Tibial nerve (tissue), 4 donors: ENCODE measurements around the gene FUT4. TPM values are rescaled to one million over a fixed set of nuclear protein-coding genes. Genes with fewer than 3 reads are reported as not detected.
A peak's percentile ranks its signal among the peaks of the same experiment; 100 is the strongest.

Experiments used
- DNase-seq, 2 donors: peaks; one replicate each; pipeline ENCODE4 v3.0.0-alpha.2; 2019; ENCODE audit warnings: low spot score in 2 of 2
- H3K27ac ChIP-seq, 4 donors: fragments of 200-600 bp; sonication (generic) in 3 of 4; one replicate each; pipeline ENCODE4 v1.5.1; 2017 to 2019; ENCODE audit warnings: mild to moderate bottlenecking in 1 of 4
- H3K27me3 ChIP-seq, 2 donors: fragments of 200-600 bp; sonication (generic) in 1 of 2; one replicate each; pipeline versions ENCODE4 v1.5.1 to v1.6.0; 2017 to 2019
- H3K36me3 ChIP-seq, 3 donors: fragments of 200-600 bp; sonication (generic); one replicate each; pipeline ENCODE4 v1.5.1; 2018 to 2019
- H3K4me1 ChIP-seq, 4 donors: fragments of 200-600 bp; sonication (generic) in 3 of 4; one replicate each; pipeline ENCODE4 v1.5.1; 2017 to 2019
- H3K4me3 ChIP-seq, 4 donors: fragments of 200-600 bp; sonication (generic) in 3 of 4; one replicate each; pipeline ENCODE4 v1.5.1; 2017 to 2019; ENCODE audit warnings: mild to moderate bottlenecking in 1 of 4, moderate library complexity in 1 of 4
- H3K9me3 ChIP-seq, 4 donors: fragments of 200-600 bp; sonication (generic) in 3 of 4; one replicate each; pipeline ENCODE4 v1.5.1; 2017 to 2019
- CTCF ChIP-seq, 5 experiments: fragments of 200-600 bp in 3 of 5; fragments of 450-650 bp in 2 of 5; sonication (generic) in 3 of 5; IDR thresholded peaks; one replicate each; pipeline ENCODE4 v1.5.1; 2016 to 2019; ENCODE audit warnings: antibody characterized with exemption in 5 of 5, mild to moderate bottlenecking in 3 of 5, moderate library complexity in 2 of 5
- EP300 ChIP-seq, 2 donors: sonication (generic); formaldehyde crosslinking; IDR thresholded peaks; one replicate each; pipeline ENCODE4 v1.6.1; 2017; ENCODE audit warnings: antibody characterized with exemption in 2 of 2, mild to moderate bottlenecking in 1 of 2
- POLR2A ChIP-seq, 2 donors: fragments of 450-650 bp; IDR thresholded peaks; one replicate each; pipeline ENCODE4 v1.6.1; 2017; ENCODE audit warnings: antibody characterized with exemption in 2 of 2, mild to moderate bottlenecking in 2 of 2, moderate library complexity in 2 of 2
- whole genome bisulfite sequencing, 2 donors: methylation state at CpG; one replicate each; pipeline ENCODE4 v1.1.5; 2018; 5-methylcytosine and 5-hydroxymethylcytosine counted together
- total RNA-seq, 4 donors: library from RNA; depleted of rRNA; stranded (reverse); fragments of >200 nt; gene quantifications; one replicate each; pipeline ENCODE4 v1.1.0, GENCODE V29; 2016

Gene FUT4
- total RNA-seq, 4 donors from 2014 or later, result 5.4 to 11.0 (median 7.7) TPM

DNA sequence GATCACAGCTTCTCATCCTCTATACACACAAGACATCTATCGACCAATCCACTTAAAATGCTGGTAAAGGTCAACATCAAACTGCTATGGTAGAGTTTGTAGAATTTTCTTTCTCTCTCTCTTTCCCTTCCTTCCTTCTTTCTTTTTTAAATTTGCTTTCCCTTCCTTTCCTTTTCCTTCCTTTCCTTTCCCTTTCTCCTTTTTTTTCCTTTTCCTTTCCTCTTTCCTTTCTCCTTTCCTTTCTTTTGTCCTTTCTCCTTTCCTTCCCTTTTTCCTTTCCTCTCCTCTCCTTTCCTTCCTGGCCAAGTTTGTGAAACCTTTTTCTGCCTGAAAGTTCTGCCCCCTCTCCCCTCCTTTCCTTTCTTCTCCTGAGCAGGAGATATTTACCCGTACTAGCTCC lies 28.3 kb upstream of the FUT4 start:
- no peaks in the 10 kb centered on the region for H3K36me3 ChIP-seq
- H3K4me3 ChIP-seq, result no peak overlapping the region
- peaks cover 0 to 21% (median 4%) of the 10 kb centered on the region in 4 donors for H3K4me1 ChIP-seq
- H3K27me3 ChIP-seq, result no peaks in the 10 kb centered on the region
- WGBS, 2 donors, result 88 to 91% methylated on average over 2 of the region's 2 CpGs
- no peaks in the 10 kb centered on the region for H3K9me3 ChIP-seq
- H3K27ac ChIP-seq, result no peak overlapping the region
- no peak for TF ChIP-seq POLR2A (IDR thresholded peaks at IDR 0.05)
- TF ChIP-seq EP300 (IDR thresholded peaks at IDR 0.05), result no peak
- TF ChIP-seq CTCF (IDR thresholded peaks at IDR 0.05), result no peak
- DNase-seq, result no peak

DNA sequence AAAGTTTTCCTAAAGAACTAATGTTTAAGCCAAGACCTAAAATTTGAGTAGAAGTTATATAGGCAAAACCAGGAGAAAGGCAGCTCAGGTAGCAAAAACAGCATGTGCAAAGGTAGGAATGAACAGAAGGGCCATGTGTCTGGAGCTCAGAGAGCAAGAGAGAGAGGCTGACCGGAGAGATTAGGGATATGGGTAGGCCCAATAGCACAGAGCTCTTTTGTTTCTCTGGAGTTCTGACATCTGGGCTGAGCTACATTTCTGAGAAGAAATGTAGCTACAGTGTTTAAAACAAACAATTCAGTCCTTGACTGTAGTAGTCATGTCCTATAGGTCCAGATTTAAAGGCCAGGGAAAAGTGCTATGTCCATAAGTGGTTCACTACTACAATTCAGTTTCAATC lies 27.0 kb upstream of the FUT4 start:
- no peak overlapping the region for H3K4me3 ChIP-seq
- no peaks in the 10 kb centered on the region for H3K9me3 ChIP-seq
- no peak for DNase-seq
- H3K4me1 ChIP-seq, result peaks cover 0 to 21% (median 4%) of the 10 kb centered on the region in 4 donors
- H3K27ac ChIP-seq, result no peak overlapping the region
- H3K27me3 ChIP-seq, result no peaks in the 10 kb centered on the region
- TF ChIP-seq POLR2A (IDR thresholded peaks at IDR 0.05) (no peak), EP300 (IDR thresholded peaks at IDR 0.05) (no peak), CTCF (IDR thresholded peaks at IDR 0.05) (no peak)
- 24 to 49% methylated on average over 1 of the region's 1 CpG for WGBS, 2 donors
- H3K36me3 ChIP-seq, result no peaks in the 10 kb centered on the region

GRCh38 chr11:94518300-94518699 lies 25.4 kb upstream of the FUT4 start:
- H3K9me3 ChIP-seq, result no peaks in the 10 kb centered on the region
- TF ChIP-seq CTCF (IDR thresholded peaks at IDR 0.05), result no peak
- TF ChIP-seq EP300 (IDR thresholded peaks at IDR 0.05), result no peak
- no peak for TF ChIP-seq POLR2A (IDR thresholded peaks at IDR 0.05)
- no peak overlapping the region for H3K4me3 ChIP-seq
- no peaks in the 10 kb centered on the region for H3K36me3 ChIP-seq
- no peaks in the 10 kb centered on the region for H3K27me3 ChIP-seq
- 69 to 79% methylated on average over 4 of the region's 4 CpGs for WGBS, 2 donors
- no peak for DNase-seq
- H3K4me1 ChIP-seq, result peaks cover 0 to 5% (median 0%) of the 10 kb centered on the region in 4 donors
- H3K27ac ChIP-seq, result no peak overlapping the region

DNA sequence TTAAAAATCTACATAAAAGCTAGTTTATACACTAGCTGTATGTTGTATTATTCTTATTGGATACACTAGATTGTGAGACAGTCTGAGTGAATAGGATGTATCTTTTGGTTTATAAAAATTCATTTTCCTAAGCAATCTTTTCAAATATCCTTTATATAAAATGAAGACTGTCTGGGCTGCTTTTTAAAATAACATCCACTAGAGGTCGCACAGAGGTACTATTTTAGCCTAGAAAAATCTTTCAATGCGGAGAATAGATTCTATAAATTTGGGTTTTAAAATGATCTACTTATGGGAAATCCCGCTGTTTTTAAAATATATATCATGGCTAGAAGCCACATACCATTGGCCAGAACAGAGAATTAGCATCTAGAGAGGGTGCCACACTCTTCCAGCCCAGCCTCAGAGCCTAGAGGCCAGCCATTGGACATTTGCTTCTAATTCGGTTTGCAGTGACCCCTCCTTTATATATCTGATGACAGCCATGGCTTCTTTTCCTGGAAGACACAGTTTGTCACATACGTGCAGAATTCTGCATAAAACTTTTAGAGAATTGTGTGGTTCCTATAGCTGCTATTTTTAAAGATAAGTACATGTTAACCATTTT lies 24.1 kb upstream of the FUT4 start:
- H3K36me3 ChIP-seq, result no peaks in the 10 kb centered on the region
- no peak for TF ChIP-seq EP300 (IDR thresholded peaks at IDR 0.05)
- TF ChIP-seq CTCF (IDR thresholded peaks at IDR 0.05), result peak; percentile 61 to 69 (median 66)
- TF ChIP-seq POLR2A (IDR thresholded peaks at IDR 0.05), result no peak
- no peaks in the 10 kb centered on the region for H3K27me3 ChIP-seq
- no peak overlapping the region for H3K4me3 ChIP-seq
- WGBS, 2 donors, result 9 to 21% methylated on average over 5 of the region's 5 CpGs
- H3K9me3 ChIP-seq, result no peaks in the 10 kb centered on the region
- peaks cover 0 to 5% (median 0%) of the 10 kb centered on the region in 4 donors for H3K4me1 ChIP-seq
- peak in 1 of 2 donors; percentile 52 for DNase-seq
- no peak overlapping the region for H3K27ac ChIP-seq

GRCh38 chr11:94521684-94522083 lies 22.0 kb upstream of the FUT4 start:
- WGBS, 2 donors, result 58 to 68% methylated on average over 4 to 5 of the region's 5 CpGs
- DNase-seq, result no peak
- no peaks in the 10 kb centered on the region for H3K9me3 ChIP-seq
- peaks cover 0 to 13% (median 0%) of the 10 kb centered on the region in 4 donors for H3K4me1 ChIP-seq
- H3K27me3 ChIP-seq, result no peaks in the 10 kb centered on the region
- no peaks in the 10 kb centered on the region for H3K36me3 ChIP-seq
- TF ChIP-seq CTCF (IDR thresholded peaks at IDR 0.05), result no peak
- no peak for TF ChIP-seq POLR2A (IDR thresholded peaks at IDR 0.05)
- TF ChIP-seq EP300 (IDR thresholded peaks at IDR 0.05), result no peak
- no peak overlapping the region for H3K4me3 ChIP-seq
- no peak overlapping the region for H3K27ac ChIP-seq
